ENCODE measurements around the gene MRTO4.
"Not testable (repeated sequence)": the region's sequence is repeated elsewhere in the genome, so short reads cannot be mapped to it uniquely, and the experiment has no call there.

- TF ChIP-seq CTCF (IDR thresholded peaks at IDR 0.05; ENCODE audit: insufficient read depth, low read length, poor library complexity, severe bottlenecking); EZH2phosphoT487 (conservative IDR thresholded peaks at IDR 0.05; ENCODE audit: low read length): not testable (repeated sequence)
Measured at GRCh38 chr1:19269427-19270342, 18.1 kb downstream of the MRTO4 start.

Data from SU-DHL-6 (cell line).